IMR-90 (cell line): Measurements from ENCODE around the gene KNTC1. TPM values are rescaled to one million over a fixed set of nuclear protein-coding genes. Genes with fewer than 3 reads are reported as not detected.

ENCODE experiments used
- ATAC-seq: fragments of 200-7000 bp; cut with Tn5 transposase; 2 replicates; pipeline ENCODE4 v1.9.1; 2020; ENCODE audit warnings: low read depth, mild to moderate bottlenecking, moderate library complexity
- BruUV-seq: library from RNA; stranded (reverse); fragments of 400-500 nt; replicated peaks from 2 replicates; lab custom pipeline; 2021; lab: Mats Ljungman, UMichigan
- CTCF ChIA-PET: fragments of 300-600 bp; formaldehyde crosslinking; extraction: SDS; loops from one replicate; lab custom pipeline; 2021; ENCODE audit warnings: antibody characterized with exemption; lab: Yijun Ruan, JAX
- POLR2A ChIA-PET: fragments of 300-600 bp; sonication (Branson Sonifier 250); formaldehyde crosslinking; loops from one replicate; lab custom pipeline; 2022; ENCODE audit warnings: antibody characterized with exemption; ENCODE audit not compliant: unreplicated experiment; lab: Charles Lee
- DNase-seq: peaks from one replicate; pipeline ENCODE4 v3.0.0; 2013
- H2AFZ ChIP-seq: replicated peaks from 2 replicates; pipeline ENCODE3; 2013; ENCODE audit warnings: low read length, mild to moderate bottlenecking; ENCODE audit not compliant: poor library complexity
- H2AK5ac ChIP-seq: 2 replicates; pipeline ENCODE4 v1.6.1; 2013; ENCODE audit warnings: low read depth, low read length, inconsistent platforms
- H2AK9ac ChIP-seq: replicated peaks from 2 replicates; pipeline ENCODE3; 2013; ENCODE audit warnings: mild to moderate bottlenecking, low read depth, low read length, moderate library complexity; ENCODE audit not compliant: poor library complexity
- H2BK120ac ChIP-seq: 2 replicates; pipeline ENCODE4 v1.6.1; 2013; ENCODE audit warnings: low read depth, low read length, inconsistent platforms
- H2BK15ac ChIP-seq: 3 replicates; pipeline ENCODE4 v1.6.1; 2013; ENCODE audit warnings: low read depth, low read length, inconsistent platforms
- H2BK20ac ChIP-seq: 2 replicates; pipeline ENCODE4 v1.6.1; 2013; ENCODE audit warnings: low read depth, mild to moderate bottlenecking, inconsistent platforms, low read length, moderate library complexity
- H2BK5ac ChIP-seq: 2 replicates; pipeline ENCODE4 v1.6.1; 2013; ENCODE audit warnings: mild to moderate bottlenecking, low read depth, low read length, inconsistent platforms; ENCODE audit not compliant: poor library complexity, severe bottlenecking
- H3K14ac ChIP-seq: replicated peaks from 2 replicates; pipeline ENCODE4 v1.6.1; 2013; ENCODE audit warnings: low read depth, low read length, inconsistent platforms
- H3K18ac ChIP-seq: 2 replicates; pipeline ENCODE4 v1.6.1; 2013; ENCODE audit warnings: low read depth, low read length, control low read depth
- H3K23ac ChIP-seq: 2 replicates; pipeline ENCODE4 v1.6.1; 2013; ENCODE audit warnings: low read depth, low read length, inconsistent platforms
- H3K27ac ChIP-seq: 2 replicates; pipeline ENCODE4 v1.5.1; 2013; ENCODE audit warnings: mild to moderate bottlenecking, control low read depth, low read length; ENCODE audit not compliant: insufficient read depth
- H3K27me3 ChIP-seq: 2 replicates; pipeline ENCODE4 v1.6.1; 2013; ENCODE audit warnings: low read length; ENCODE audit not compliant: control insufficient read depth, insufficient read depth
- H3K36me3 ChIP-seq: 2 replicates; pipeline ENCODE4 v1.6.1; 2013; ENCODE audit warnings: low read length, mixed read lengths; ENCODE audit not compliant: control insufficient read depth, insufficient read depth
- H3K4ac ChIP-seq: 2 replicates; pipeline ENCODE4 v1.6.1; 2013; ENCODE audit warnings: low read depth, low read length, inconsistent platforms
- H3K4me1 ChIP-seq: 2 replicates; pipeline ENCODE4 v1.6.1; 2013; ENCODE audit warnings: low read length, mixed read lengths; ENCODE audit not compliant: control insufficient read depth, insufficient read depth
- H3K4me2 ChIP-seq: 2 replicates; pipeline ENCODE4 v1.6.1; 2013; ENCODE audit warnings: low read depth, mild to moderate bottlenecking, control low read depth, low read length, moderate library complexity
- H3K4me3 ChIP-seq: 2 replicates; pipeline ENCODE4 v1.5.1; 2013; ENCODE audit warnings: low read depth, mild to moderate bottlenecking, control low read depth, low read length, moderate library complexity; ENCODE audit not compliant: insufficient read depth
- H3K56ac ChIP-seq: 2 replicates; pipeline ENCODE4 v1.6.1; 2013; ENCODE audit warnings: low read length, inconsistent platforms; ENCODE audit not compliant: insufficient read depth; ENCODE audit errors: extremely low read depth
- H3K79me1 ChIP-seq, 2 experiments: 2 replicates each; pipeline ENCODE4 v1.6.1; 2013; ENCODE audit warnings: low read length in 2 of 2, inconsistent platforms in 1 of 2, low read depth in 1 of 2
- H3K9ac ChIP-seq: 2 replicates; pipeline ENCODE4 v1.6.1; 2013; ENCODE audit warnings: low read depth, low read length, control low read depth
- H3K9me1 ChIP-seq: 2 replicates; pipeline ENCODE4 v1.6.1; 2013; ENCODE audit warnings: low read length, inconsistent platforms; ENCODE audit not compliant: insufficient read depth
- H3K9me3 ChIP-seq: 2 replicates; pipeline ENCODE4 v1.6.1; 2013; ENCODE audit warnings: low read length; ENCODE audit not compliant: control insufficient read depth, insufficient read depth
- H4K20me1 ChIP-seq: 2 replicates; pipeline ENCODE4 v1.6.1; 2013; ENCODE audit warnings: low read length, inconsistent platforms; ENCODE audit not compliant: insufficient read depth
- H4K5ac ChIP-seq: 2 replicates; pipeline ENCODE4 v1.6.1; 2013; ENCODE audit warnings: mild to moderate bottlenecking, low read depth, low read length, control low read depth
- H4K8ac ChIP-seq, 2 experiments: 2 replicates each; pipeline ENCODE4 v1.6.1; 2013; ENCODE audit warnings: low read depth in 2 of 2, low read length in 2 of 2, control low read depth in 1 of 2, inconsistent platforms in 1 of 2
- H4K91ac ChIP-seq: 2 replicates; pipeline ENCODE4 v1.6.1; 2013; ENCODE audit warnings: low read depth, low read length, inconsistent platforms; ENCODE audit not compliant: insufficient read depth
- BHLHE40 ChIP-seq: fragments of 150-350 bp; IDR thresholded peaks from 2 replicates; pipeline ENCODE4 v1.6.1; 2016; ENCODE audit warnings: mild to moderate bottlenecking, low read depth, low read length
- CHD1 ChIP-seq: IDR thresholded peaks from 2 replicates; pipeline ENCODE4 v1.6.1; 2012; ENCODE audit warnings: low read depth, low read length, improper control_type of control experiment
- CTCF ChIP-seq: conservative IDR thresholded peaks from 2 replicates; pipeline ENCODE4 v1.5.1; 2012; ENCODE audit warnings: mild to moderate bottlenecking, low read depth, low read length, improper control_type of control experiment
- ELK1 ChIP-seq: fragments of 150-350 bp; IDR thresholded peaks from 2 replicates; pipeline ENCODE4 v1.6.1; 2016; ENCODE audit warnings: low read depth, mild to moderate bottlenecking, low read length, moderate library complexity, borderline replicate concordance
- RAD21 ChIP-seq: IDR thresholded peaks from 2 replicates; pipeline ENCODE4 v1.6.1; 2012; ENCODE audit warnings: low read length, improper control_type of control experiment
- RCOR1 ChIP-seq: IDR thresholded peaks from 2 replicates; pipeline ENCODE4 v1.6.1; 2012; ENCODE audit warnings: mild to moderate bottlenecking, low read length, improper control_type of control experiment; ENCODE audit not compliant: insufficient replicate concordance
- RFX5 ChIP-seq: IDR thresholded peaks from 2 replicates; pipeline ENCODE4 v1.8.0; 2012; ENCODE audit warnings: low read depth, mild to moderate bottlenecking, low read length, moderate library complexity
- SMC3 ChIP-seq: fragments of 150-350 bp; IDR thresholded peaks from 2 replicates; pipeline ENCODE4 v1.6.1; 2016; ENCODE audit warnings: low read depth, mild to moderate bottlenecking, antibody characterized with exemption, low read length, moderate library complexity
- WGBS, 2 experiments: methylation state at CpG; one replicate each; pipeline versions ENCODE4 v1.1.5 to v1.1.7; 2013; ENCODE audit warnings: missing lambda C conversion rate in 2 of 2; ENCODE audit not compliant: insufficient read length in 1 of 2; ENCODE audit errors: extremely low coverage in 2 of 2; 5-methylcytosine and 5-hydroxymethylcytosine counted together
- dilution Hi-C: fragments of 300-500 bp; cut with HindIII; formaldehyde crosslinking; loops from one replicate; pipeline ENCODE4 v1.14.3; 2018; ENCODE audit warnings: low sequenced_read_pairs; ENCODE audit not compliant: unreplicated experiment
- in situ Hi-C: fragments of 300-500 bp; cut with MboI; formaldehyde crosslinking; loops from 3 replicates; pipeline ENCODE4 v1.14.3; 2019; ENCODE audit warnings: low sequenced_read_pairs, inconsistent platforms, mixed read lengths
- intact Hi-C: fragments of 100-400 bp; cut with micrococcal nuclease; formaldehyde crosslinking; loops from 2 replicates; pipeline ENCODE4 v1.10.0; 2022
- polyA plus RNA-seq, 3 experiments: library from polyadenylated mRNA; depleted of rRNA; stranded (reverse); fragments of >200 nt; gene quantifications; 2 replicates each; pipeline ENCODE4 v1.2.3, GENCODE V29; 2012; ENCODE audit warnings: low replicate concordance in 1 of 3
- total RNA-seq: library from RNA; depleted of rRNA; stranded (reverse); fragments of >200 nt; gene quantifications from 2 replicates; pipeline ENCODE4 v1.2.3, GENCODE V29; 2012

KNTC1 gene
- total and polyA plus RNA-seq, 2 of the 4 experiments (the other 2 are of a cell fraction): 16.6 to 23.7 TPM

- H3K9me3 ChIP-seq: no peaks in the 10 kb centered on the region
- no CpG with 5 or more reads among the region's 4 CpGs for WGBS, 2 experiments
- no peak overlapping the region for H2BK5ac ChIP-seq
- no peak overlapping the region for H3K4me3 ChIP-seq
- H3K56ac ChIP-seq: no peak overlapping the region
- no peak overlapping the region for H2BK120ac ChIP-seq
- no peak overlapping the region for H4K5ac ChIP-seq
- no peak overlapping the region for H4K8ac ChIP-seq
- H2AFZ ChIP-seq: no peak overlapping the region
- dilution Hi-C loops (no loop called here), in situ Hi-C loops (no loop called here), intact Hi-C loops (no loop called here)
- ATAC-seq (no peak), DNase-seq (no peak)
- H3K36me3 ChIP-seq: peaks cover 8% of the 10 kb centered on the region; the same call in 1 of the 2 replicates
- H3K27me3 ChIP-seq: no peaks in the 10 kb centered on the region
- no peak overlapping the region for H3K23ac ChIP-seq
- H3K14ac ChIP-seq: no peak overlapping the region
- peaks cover 5% of the 10 kb centered on the region; the same call in 1 of the 2 replicates for H3K4me1 ChIP-seq
- no peak overlapping the region for H2BK15ac ChIP-seq
- no peak overlapping the region for H2AK5ac ChIP-seq
- no peaks in the 10 kb centered on the region for H3K9me1 ChIP-seq
- H3K4ac ChIP-seq: no peak overlapping the region
- H2AK9ac ChIP-seq: no peak overlapping the region
- H3K4me2 ChIP-seq: no peak overlapping the region
- H2BK20ac ChIP-seq: no peak overlapping the region
- H4K20me1 ChIP-seq: no peaks in the 10 kb centered on the region
- TF ChIP-seq CTCF (no peak), RCOR1 (no peak), RAD21 (no peak), SMC3 (no peak), BHLHE40 (no peak), ELK1 (no peak), RFX5 (no peak), CHD1 (no peak)
- no peaks in the 10 kb centered on the region for H3K79me1 ChIP-seq
- no TSS peak for BruUV-seq
- CTCF ChIA-PET: no interaction called here
- no peak overlapping the region for H3K9ac ChIP-seq
- H3K18ac ChIP-seq: peak overlapping the region; percentile 52; the same call in 1 of the 2 replicates
- POLR2A ChIA-PET: interaction anchor here (0.6 kb wide), 1 partner anchor 13 kb away, joined by 6 read pairs; no protein-coding TSS in a partner anchor
- H3K27ac ChIP-seq: no peak overlapping the region
- H4K91ac ChIP-seq: no peak overlapping the region
Observed at GRCh38 chr12:122615780-122616179, 88.7 kb downstream of the KNTC1 start.
